Measurements from ENCODE around the gene FSTL5. TPM values are rescaled to one million over a fixed set of nuclear protein-coding genes. Genes with fewer than 3 reads are reported as not detected.

Gene FSTL5
- total RNA-seq, 2 donors from 2014 or later: not detected

- no peak for TF ChIP-seq CTCF (IDR thresholded peaks at IDR 0.05)
- no peaks in the 10 kb centered on the region for H3K27me3 ChIP-seq (replicated peaks; ENCODE audit: insufficient read depth)
- H3K4me3 ChIP-seq: no peak overlapping the region
- no peak overlapping the region for H3K27ac ChIP-seq
- no peaks in the 10 kb centered on the region for H3K9me3 ChIP-seq
- no peaks in the 10 kb centered on the region for H3K4me1 ChIP-seq (ENCODE audit: control insufficient read depth in 1 of 2, low read depth in 2 of 2)
- no peak for DNase-seq (ENCODE audit: low spot score)
- ATAC-seq (ENCODE audit: insufficient number of reproducible peaks, low FRiP score, low read depth): no peak
- H3K36me3 ChIP-seq: no peaks in the 10 kb centered on the region
Observed at GRCh38 chr4:161604516-161605300, 559.1 kb downstream of the FSTL5 start.

GRCh38 chr4:161601011-161601410 lies 562.8 kb downstream of the FSTL5 start:
- H3K9me3 ChIP-seq: no peaks in the 10 kb centered on the region
- no peaks in the 10 kb centered on the region for H3K27me3 ChIP-seq (replicated peaks; ENCODE audit: insufficient read depth)
- no peaks in the 10 kb centered on the region for H3K36me3 ChIP-seq
- H3K4me3 ChIP-seq: no peak overlapping the region
- H3K4me1 ChIP-seq (ENCODE audit: control insufficient read depth in 1 of 2, low read depth in 2 of 2): no peaks in the 10 kb centered on the region
- DNase-seq (ENCODE audit: low spot score) (no peak), ATAC-seq (ENCODE audit: insufficient number of reproducible peaks, low FRiP score, low read depth) (no peak)
- no peak for TF ChIP-seq CTCF (IDR thresholded peaks at IDR 0.05)
- no peak overlapping the region for H3K27ac ChIP-seq

- no peaks in the 10 kb centered on the region for H3K4me1 ChIP-seq (ENCODE audit: control insufficient read depth in 1 of 2, low read depth in 2 of 2)
- no peak for ATAC-seq (ENCODE audit: insufficient number of reproducible peaks, low FRiP score, low read depth)
Observed at GRCh38 chr4:161595230-161595771, 568.5 kb downstream of the FSTL5 start.

GRCh38 chr4:161585011-161585410 lies 578.8 kb downstream of the FSTL5 start:
- no peaks in the 10 kb centered on the region for H3K9me3 ChIP-seq
- no peaks in the 10 kb centered on the region for H3K4me1 ChIP-seq (ENCODE audit: control insufficient read depth in 1 of 2, low read depth in 2 of 2)
- DNase-seq (ENCODE audit: low spot score) (no peak), ATAC-seq (ENCODE audit: insufficient number of reproducible peaks, low FRiP score, low read depth) (no peak)
- H3K27me3 ChIP-seq (replicated peaks; ENCODE audit: insufficient read depth): no peaks in the 10 kb centered on the region
- no peak overlapping the region for H3K27ac ChIP-seq
- TF ChIP-seq CTCF (IDR thresholded peaks at IDR 0.05): no peak
- H3K4me3 ChIP-seq: no peak overlapping the region
- H3K36me3 ChIP-seq: no peaks in the 10 kb centered on the region

More at GRCh38 chr4:161595230-161595771, 568.5 kb downstream of the FSTL5 start:
- Histone ChIP-seq H3K36me3 (no peaks in the 10 kb centered on the region), H3K27ac (no peak overlapping the region), H3K9me3 (no peaks in the 10 kb centered on the region), H3K4me3 (no peak overlapping the region), H3K27me3 (replicated peaks; ENCODE audit: insufficient read depth) (no peaks in the 10 kb centered on the region)
- no peak for TF ChIP-seq CTCF (IDR thresholded peaks at IDR 0.05)
- no peak for DNase-seq (ENCODE audit: low spot score)

- ATAC-seq (ENCODE audit: insufficient number of reproducible peaks, low FRiP score, low read depth) (no peak), DNase-seq (ENCODE audit: low spot score) (no peak)
- Histone ChIP-seq H3K27ac (no peak overlapping the region), H3K27me3 (replicated peaks; ENCODE audit: insufficient read depth) (no peaks in the 10 kb centered on the region), H3K4me3 (no peak overlapping the region), H3K9me3 (no peaks in the 10 kb centered on the region), H3K36me3 (no peaks in the 10 kb centered on the region), H3K4me1 (ENCODE audit: control insufficient read depth in 1 of 2, low read depth in 2 of 2) (no peaks in the 10 kb centered on the region)
- no peak for TF ChIP-seq CTCF (IDR thresholded peaks at IDR 0.05)
Observed at GRCh38 chr4:161583549-161583948, 580.3 kb downstream of the FSTL5 start.

Measured in thoracic aorta (tissue), 2 donors.